ENCODE measurements around the gene SPTBN1.

DNA sequence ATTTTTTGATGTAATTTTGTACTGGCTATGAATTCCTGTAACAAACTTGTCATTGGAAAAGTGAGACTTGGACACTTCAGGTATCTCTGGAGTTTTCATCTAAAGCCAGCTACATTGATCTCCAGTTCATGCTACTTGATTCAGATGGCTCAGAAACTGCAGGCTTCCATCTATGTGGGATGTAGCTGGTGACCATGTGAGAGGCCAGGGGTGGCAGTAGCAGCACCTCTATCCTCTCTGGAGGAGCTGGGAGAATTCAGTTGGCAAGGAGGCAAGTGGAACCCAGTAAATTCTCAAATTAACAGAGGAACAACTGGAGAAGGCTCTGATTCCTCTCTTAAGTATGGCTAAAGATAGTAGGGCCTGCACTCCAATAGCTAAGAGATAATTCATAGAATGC, 10.0 kb upstream of the SPTBN1 start:
- TF ChIP-seq, protein P1, sequence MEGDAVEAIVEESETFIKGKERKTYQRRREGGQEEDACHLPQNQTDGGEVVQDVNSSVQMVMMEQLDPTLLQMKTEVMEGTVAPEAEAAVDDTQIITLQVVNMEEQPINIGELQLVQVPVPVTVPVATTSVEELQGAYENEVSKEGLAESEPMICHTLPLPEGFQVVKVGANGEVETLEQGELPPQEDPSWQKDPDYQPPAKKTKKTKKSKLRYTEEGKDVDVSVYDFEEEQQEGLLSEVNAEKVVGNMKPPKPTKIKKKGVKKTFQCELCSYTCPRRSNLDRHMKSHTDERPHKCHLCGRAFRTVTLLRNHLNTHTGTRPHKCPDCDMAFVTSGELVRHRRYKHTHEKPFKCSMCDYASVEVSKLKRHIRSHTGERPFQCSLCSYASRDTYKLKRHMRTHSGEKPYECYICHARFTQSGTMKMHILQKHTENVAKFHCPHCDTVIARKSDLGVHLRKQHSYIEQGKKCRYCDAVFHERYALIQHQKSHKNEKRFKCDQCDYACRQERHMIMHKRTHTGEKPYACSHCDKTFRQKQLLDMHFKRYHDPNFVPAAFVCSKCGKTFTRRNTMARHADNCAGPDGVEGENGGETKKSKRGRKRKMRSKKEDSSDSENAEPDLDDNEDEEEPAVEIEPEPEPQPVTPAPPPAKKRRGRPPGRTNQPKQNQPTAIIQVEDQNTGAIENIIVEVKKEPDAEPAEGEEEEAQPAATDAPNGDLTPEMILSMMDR (conservative IDR thresholded peaks at IDR 0.05; ENCODE audit: low read depth, low read length) = no peak
- TF ChIP-seq EZH2 (IDR thresholded peaks at IDR 0.05; ENCODE audit: low read length, unreplicated experiment) (no peak), EZH2phosphoT487 (IDR thresholded peaks at IDR 0.05; ENCODE audit: borderline replicate concordance, low read length) (no peak)

Data from PC-3 (cell line).